Left colon (tissue), 2 donors: ENCODE measurements around the gene TMEM255B. TPM values are rescaled to one million over a fixed set of nuclear protein-coding genes. Genes with fewer than 3 reads are reported as not detected.
A peak's percentile ranks its signal among the peaks of the same experiment; 100 is the strongest.
"Not testable (repeated sequence)": the region's sequence is repeated elsewhere in the genome, so short reads cannot be mapped to it uniquely, and the experiment has no call there.

ENCODE experiments used
- ATAC-seq: fragments of 200-7000 bp; cut with Tn5 transposase; one replicate; pipeline ENCODE4 v1.9.1; 2020; ENCODE audit warnings: mild to moderate bottlenecking, moderate library complexity
- DNase-seq, 2 donors: peaks; one replicate each; pipeline ENCODE4 v3.0.0-alpha.2; 2020
- intact Hi-C, 2 donors: fragments of 100-400 bp; cut with DNase I in 1 of 2; cut with micrococcal nuclease in 1 of 2; formaldehyde crosslinking; loops; one replicate each; pipeline versions ENCODE4 v1.11.2 to v1.14.0; 2022; cut with DNase I, micrococcal nuclease
- total RNA-seq, 2 donors: library from RNA; stranded (reverse); fragmentation: NEBNext Ultra II Directional; extraction: Animal tissue kit (Norgen Biotek cat#: 25700); gene quantifications; one replicate each; pipeline ENCODE4 v1.2.1, GENCODE V29; 2021
- donor health status: DM: no; HTN: no; CAD: no.
- donor health status: DM: yes; HTN: yes; CAD: no.

TMEM255B gene
- total RNA-seq, 2 donors from 2014 or later: 1.9 to 2.4 TPM

DNA sequence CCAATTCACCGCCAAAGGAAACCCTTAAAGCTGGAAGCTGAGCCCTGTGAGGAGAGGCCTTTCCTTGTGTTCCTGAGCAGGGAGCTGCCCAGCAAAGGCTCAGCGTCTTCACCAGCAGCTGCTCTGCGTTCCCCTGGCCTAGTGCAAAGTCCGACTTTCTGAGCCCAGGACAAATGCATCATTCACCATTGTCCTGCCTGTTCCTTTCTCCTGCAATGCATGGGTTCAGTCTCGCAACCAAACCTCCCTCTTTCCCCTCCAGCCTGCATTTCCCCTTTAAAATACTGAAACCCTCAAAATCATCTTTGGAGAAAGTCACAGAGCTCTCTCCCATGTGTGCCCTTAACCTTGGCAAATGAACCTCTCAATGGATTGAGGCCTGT lies 12.9 kb upstream of the TMEM255B start:
- peak; percentile 79 for ATAC-seq
- intact Hi-C loops: no loop called here

DNA sequence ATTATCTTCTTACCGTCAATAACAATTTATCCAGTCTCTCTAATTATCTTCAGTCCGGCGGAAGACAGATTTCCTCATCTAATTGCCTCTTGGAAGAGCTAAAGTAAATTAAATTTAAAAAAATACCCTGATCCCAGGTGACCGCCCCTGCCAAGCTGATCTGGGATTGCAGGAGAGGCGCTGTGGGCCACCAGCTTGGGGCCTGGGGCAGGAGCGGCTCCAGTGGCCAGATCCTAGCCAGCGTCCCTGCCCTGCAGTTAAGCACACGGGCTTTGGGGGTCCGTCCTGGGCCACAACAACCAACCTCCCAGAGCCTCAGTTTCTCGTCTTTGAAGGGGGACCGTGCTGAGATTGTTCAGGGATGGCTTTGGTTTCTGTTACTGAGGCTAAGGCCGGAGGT lies 12.4 kb upstream of the TMEM255B start:
- DNase-seq (no peak), ATAC-seq (no peak)
- intact Hi-C loops: no loop called here

More for the DNA sequence above, 12.9 kb upstream of the TMEM255B start:
- DNase-seq: peak in 1 of 2 donors; percentile 52

DNA sequence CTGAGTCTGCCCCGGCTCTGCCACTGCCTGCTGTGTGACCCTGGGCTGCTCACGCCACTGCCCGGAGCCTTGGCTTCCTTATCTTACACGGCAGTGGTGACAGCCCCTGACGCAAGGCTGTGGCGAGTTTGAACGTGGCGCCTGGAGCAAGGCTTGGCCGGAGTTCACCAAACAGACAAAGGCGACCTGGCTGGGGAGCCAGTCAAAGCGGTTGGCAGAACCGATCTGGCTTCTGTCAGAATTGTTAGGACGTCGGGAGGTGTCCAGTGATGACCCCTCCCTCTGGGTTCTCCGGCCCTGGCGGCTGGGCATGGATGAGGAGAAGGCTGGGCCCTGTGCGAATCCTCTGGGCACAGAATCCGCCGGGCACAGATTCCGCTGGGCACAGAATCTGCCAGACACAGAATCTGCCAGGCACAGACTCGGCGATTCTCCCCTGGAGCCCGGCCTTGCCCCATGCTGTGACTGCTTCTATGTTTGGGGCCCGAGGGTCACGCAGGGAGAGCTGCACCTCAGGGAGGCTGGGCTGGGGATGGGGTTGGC lies 11.7 kb upstream of the TMEM255B start:
- intact Hi-C loops: no loop called here
- DNase-seq: no peak
- ATAC-seq: no peak

DNA sequence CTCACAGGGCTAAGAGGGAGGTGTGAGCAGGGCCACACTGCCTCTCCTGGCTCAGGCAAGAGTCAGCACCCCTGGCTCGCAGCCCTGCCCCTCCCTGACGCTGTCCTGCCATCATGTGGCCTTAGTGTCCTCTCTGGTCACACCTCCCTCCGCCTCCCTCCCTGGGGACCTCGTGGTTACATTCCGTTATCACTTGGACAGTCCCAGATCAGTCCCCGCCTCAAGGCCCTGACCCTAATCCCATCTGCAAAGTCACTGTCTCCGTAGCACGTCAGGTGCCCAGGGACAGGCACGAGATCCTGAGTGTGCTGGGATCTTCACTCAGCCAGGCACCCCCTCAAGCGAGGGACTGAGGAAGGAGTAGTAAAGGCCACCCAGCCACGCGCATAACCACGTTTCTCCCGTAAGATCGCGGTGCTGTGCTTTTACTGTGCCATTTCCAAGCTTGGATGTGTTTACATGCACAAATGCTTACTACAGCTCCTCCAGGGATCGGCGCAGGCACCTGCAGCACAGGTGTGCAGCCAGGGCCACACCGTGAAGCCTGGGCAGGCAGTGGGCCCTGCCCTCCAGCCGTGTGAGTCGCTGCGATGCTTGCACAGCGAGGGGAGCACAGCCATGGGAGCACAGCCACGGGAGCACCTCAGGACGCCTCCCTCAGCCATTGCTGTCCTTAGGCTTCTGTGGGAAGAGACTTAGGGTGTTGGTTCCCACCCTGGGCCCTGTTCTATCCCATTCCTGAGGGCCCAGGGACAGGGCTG lies 10.7 kb upstream of the TMEM255B start:
- ATAC-seq (no peak), DNase-seq (no peak)
- intact Hi-C loops: no loop called here

DNA sequence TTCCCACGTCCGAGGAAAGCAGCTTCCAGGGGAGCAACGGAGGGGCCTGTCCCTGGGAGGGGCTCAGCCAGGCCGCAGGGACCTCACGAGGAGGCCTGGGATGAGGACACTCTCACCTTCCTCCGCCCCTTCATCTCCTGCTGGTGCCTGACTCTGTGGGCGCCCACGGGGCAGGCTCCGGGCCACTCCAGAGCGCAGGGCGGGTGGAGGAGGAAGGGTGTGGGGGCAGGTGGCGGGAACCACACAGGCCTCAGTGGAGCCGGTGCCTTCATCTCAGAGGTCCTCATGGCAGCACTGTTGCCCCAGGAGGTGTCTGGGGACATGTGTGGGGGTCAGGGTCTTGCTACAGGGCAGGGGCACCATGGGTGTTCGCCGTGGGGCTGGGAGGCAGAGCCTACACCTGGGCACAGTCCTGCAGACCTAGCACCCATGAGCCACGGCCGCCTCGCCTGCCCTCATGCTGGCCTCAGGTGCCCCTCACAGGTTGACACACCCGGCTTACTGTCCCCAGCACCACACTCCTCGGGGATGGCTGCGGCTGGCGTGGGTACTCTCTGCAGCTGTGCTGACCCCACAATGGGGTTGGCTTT lies 10.1 kb upstream of the TMEM255B start:
- ATAC-seq (no peak), DNase-seq (no peak)
- intact Hi-C loops: no loop called here

DNA sequence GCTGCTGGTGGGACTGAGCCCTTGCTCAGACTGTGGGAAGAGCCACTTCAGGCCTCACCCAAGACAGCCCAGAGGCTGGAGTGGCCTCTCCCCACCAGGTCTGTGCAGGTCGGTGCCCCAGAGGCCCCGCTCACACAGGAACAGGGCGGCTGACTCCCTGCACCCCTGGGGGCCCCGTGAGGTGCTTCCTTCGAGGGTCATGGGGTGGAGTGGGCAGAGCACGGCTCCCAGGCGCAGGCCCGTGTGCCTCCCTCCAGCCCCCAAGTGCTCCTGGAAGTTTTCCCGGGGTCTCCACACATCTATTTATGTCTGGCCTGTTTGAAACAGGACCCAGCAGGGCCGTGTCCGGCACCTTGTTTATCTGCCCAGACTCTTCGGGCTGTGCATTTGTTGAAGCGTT lies 9.5 kb upstream of the TMEM255B start:
- DNase-seq: no peak
- intact Hi-C loops: no loop called here
- no peak for ATAC-seq

DNA sequence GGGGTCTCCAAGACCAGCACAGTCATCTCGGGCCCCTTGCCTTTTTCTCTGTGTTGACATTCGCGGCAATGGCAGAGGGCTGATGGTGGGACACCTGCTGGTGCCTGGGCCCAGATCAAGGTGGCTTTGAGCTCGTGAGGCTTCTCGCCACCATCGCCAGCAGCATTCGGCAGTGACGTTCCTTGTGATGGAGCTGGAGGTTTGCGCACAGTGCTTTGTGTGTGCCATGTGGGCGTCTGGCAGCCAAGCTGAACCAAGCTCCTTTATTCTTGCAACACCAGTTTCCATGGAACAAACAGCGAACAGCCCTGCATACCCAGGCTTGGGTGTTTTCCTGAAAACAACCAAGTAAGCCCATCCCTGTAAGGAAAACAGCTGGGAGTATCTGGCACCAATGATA lies 9.1 kb upstream of the TMEM255B start:
- intact Hi-C loops: no loop called here
- no peak for DNase-seq
- ATAC-seq: no peak

DNA sequence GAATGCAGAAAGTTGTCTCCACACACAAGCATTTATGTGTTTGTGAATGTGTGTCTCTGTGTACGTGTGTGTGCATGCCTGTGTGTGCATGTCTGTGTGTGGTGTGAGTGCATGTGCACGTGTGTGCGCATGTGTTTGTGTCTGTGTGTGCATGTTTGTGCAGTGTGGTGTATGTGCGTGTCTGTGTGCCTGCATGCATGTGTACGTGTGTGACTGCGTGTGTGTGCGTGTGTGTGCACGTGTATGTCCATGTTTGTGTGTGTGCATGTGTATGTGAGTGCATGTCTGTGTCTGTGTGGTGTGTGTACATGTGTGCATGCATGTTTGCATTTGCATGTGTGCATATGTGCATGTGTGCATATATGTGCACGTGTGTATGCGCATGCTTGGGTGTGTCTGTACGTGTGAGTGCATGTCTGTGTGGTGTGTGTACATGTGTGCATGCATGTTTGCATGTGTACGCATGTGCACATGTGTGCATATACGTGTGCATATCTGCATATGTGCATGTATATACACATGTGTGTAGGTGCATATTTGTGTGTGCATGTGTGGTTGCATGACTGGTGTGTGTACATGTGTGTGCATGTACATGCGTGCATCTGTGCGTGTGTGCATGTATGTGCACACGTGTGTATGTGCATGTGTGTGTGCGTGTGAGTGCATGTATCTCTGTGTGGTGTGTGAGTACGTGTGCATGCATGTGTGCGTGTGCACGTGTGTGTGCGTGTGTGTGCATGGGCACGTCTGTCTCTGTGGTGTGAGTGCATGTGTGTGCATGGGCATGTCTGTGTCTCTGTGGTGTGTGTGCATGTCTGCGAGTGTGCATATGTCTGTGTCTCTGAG lies 8.2 kb upstream of the TMEM255B start:
- DNase-seq: no peak
- intact Hi-C loops: no loop called here
- no peak for ATAC-seq

DNA sequence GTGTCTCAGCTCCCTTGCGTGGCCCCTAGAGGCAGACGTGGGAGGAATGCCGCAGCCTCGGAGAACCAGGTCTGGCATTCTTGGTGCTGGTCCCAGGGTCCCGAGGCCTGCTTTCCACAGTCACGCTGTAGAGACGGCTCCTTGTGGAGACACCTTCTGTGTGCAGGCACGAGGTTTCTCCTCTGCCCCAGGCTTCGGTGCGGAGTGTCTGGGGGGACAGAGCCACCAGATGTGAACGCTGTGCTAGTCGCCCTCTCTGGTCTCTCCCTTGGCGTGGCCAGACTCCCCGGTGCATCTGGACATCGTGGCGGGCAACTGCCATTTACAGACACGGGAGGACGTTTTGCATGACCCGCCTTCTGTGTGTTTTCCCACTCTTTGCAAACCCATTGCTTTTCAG lies 7.5 kb upstream of the TMEM255B start:
- ATAC-seq: no peak
- intact Hi-C loops: no loop called here
- DNase-seq: no peak

DNA sequence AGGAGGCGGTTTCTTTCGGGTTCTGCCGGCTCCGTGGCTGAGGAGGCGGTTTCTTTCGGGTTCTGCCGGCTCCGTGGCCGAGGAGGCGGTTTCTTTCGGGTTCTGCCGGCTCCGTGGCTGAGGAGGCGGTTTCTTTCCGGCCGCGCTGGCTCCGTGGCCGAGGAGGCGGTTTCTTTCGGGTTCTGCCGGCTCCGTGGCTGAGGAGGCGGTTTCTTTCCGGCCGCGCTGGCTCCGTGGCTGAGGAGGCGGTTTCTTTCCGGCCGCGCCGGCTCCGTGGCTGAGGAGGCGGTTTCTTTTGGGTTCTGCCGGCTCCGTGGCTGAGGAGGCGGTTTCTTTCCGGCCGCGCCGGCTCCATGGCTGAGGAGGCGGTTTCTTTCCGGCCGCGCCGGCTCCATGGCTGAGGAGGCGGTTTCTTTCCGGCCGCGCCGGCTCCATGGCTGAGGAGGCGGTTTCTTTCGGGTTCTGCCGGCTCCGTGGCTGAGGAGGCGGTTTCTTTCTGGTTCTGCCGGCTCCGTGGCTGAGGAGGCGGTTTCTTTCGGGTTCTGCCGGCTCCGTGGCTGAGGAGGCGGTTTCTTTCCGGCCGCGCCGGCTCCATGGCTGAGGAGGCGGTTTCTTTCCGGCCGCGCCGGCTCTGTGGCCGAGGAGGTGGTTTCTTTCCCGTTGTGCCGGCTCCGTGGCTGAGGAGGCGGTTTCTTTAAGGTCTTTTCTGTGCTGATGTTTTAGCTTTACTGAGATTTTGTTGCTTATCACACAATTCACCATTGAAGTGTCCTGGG lies 6.6 kb upstream of the TMEM255B start:
- intact Hi-C loops, DNase-seq, ATAC-seq: not testable (repeated sequence)

DNA sequence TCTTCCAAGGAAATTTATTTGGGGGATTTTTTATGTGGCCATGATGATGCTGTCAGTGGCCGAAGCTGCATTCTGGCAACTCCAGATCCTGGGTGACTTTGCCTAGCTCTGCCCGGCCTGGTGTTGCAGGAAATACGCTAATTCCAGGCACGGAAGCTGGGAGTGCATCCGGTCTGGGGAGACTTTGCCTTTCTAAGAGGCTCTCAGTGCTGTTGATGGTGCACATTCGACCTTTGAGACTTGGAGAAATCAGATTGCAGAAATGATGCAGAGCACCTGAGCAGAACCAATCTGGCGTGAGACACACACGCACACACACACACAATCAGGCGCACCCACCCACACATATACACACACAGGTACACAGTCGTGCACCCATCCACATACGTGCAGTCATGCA lies 5.9 kb upstream of the TMEM255B start:
- intact Hi-C loops: no loop called here
- ATAC-seq (peak; percentile 80), DNase-seq (no peak)

DNA sequence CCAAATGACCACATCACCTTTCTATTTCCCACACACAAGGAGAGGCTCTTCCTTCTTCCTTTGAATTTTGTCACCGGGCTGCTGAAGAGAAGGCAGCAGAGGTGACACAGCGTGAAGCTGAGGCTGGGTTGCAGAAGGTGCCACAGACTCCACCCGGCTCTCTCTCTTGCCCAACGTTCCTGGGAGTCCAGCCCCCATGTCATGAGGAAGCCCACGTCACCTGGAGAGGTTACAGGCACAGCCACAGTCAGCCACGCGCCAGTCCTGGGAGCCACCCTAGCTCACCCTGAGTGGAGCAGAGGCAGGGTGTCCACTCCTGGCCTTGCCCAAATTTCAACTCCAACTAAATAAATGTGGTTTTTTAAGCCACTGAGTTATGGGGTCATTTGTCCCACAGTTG lies 4.8 kb upstream of the TMEM255B start:
- intact Hi-C loops: no loop called here
- DNase-seq (no peak), ATAC-seq (no peak)

DNA sequence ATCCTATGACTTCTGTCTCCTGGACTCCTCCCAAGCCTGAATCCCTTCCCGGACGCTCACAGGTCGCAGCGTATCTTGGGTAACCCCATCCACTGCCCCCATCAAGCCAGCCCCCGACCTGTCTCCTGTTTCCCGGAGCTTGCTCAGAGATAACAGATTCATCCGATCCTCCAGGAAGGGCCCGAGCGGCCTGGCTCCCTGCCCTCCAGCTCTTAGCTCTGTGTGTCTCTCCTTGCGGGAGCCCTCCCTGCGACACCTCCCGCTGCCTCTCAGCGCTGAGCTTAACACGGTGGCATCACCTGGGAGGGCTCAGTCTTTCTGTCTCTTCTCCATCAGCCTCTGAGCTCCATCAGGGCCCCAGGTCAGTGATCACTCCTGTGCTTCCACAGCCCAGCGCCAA lies 4.3 kb upstream of the TMEM255B start:
- DNase-seq (no peak), ATAC-seq (no peak)

DNA sequence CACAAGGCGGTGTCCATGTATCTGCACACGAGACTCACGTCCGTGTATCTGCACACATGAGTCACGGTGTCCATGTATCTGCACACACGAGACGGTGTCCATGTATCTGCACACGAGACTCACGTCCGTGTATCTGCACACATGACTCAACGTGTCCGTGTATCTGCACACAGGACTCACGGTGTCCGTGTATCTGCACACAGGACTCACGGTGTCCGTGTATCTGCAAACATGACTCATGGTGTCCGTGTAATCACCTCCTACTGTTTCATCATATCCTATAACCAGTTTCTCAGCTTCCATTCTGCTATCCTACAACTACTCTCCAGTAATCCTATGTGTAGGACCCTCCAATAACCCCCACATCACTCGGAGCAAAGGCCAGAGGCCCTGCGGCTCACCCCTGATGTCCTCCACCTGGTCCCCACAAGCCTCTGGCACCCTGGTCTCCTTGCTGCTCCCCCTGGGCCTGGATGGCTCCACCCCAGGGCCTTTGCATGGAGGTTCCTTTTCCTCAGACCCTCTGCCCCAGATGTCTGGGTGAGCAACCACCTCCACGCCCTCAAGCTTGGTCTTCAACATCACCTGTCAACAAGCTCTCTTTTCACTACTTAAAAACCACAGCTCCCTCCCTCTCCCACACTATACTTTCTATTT lies 2.5 kb upstream of the TMEM255B start:
- intact Hi-C loops: no loop called here
- ATAC-seq (no peak), DNase-seq (no peak)

More for the DNA sequence above, 4.3 kb upstream of the TMEM255B start:
- intact Hi-C loops: no loop called here

DNA sequence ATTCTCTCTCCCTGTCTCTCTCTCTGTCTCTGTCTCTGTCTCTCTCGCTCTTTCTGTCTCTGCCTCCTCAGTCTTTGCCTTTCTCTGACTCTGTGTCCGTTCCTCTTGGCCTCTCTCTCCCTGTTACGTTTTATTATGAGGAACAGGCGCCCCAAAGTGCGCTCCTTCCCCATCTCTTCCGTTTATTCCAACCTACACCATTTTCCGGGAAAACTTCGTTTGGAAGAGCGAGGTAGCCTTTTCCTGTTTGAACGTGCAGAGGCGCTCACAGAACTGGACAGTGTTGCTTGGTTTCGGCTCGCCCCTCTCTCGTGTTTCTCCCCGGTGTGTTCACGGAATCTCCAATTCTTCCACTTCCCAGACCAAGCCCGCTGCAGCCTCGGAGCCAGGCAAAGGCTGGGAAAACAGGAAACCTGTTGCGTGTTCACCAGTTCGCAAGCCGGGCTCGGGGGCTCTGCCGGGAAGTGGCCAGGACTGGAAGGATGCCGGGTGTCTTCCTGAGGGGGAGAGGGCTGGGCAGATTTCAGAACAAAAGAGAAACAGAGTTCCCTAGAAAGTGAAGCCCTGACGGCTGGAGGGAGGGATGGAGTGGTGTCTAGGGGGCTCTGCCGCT lies 605 bp downstream of the TMEM255B start:
- peak; percentile 12 for ATAC-seq
- no peak for DNase-seq
- intact Hi-C loops: no loop called here

DNA sequence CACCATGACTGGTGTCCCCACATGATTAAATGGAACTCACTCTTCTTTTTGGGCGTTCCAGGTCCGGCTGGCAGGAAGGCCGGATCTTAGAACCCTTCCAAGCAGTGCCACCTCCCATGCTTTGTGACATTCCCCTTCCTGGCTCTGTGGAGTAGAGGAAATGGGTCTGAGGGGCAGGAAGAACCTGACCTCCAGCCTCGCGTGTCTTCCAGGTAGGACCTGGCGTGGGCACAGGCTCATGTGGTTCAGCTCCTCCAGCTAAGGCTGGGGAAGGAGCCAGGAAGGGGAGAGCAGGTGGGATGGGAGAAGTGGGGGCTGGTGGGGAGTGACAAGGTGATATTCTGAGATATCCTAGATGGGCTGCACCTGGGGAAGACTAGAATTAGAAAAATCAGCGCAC lies 2.1 kb downstream of the TMEM255B start:
- ATAC-seq (no peak), DNase-seq (no peak)
- intact Hi-C loops: no loop called here

DNA sequence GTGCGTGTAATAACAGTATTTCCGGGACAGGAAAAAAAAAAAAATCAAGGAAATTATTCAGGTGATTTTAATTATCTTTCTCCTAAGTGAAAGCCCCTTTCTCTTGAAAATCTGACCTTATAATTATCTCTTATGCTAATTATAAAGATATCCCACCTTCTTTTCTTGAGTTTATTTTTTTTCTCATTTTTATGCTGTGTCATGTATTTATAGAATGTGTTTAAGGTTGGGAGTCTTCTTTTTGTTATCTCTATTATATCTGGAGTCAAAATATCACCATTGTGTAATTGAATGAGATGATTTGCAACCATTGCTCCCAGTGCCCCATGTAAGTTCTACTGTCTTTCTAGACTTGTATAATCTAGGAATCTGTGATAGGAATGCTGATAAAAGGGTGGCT lies 3.0 kb downstream of the TMEM255B start:
- DNase-seq (no peak), ATAC-seq (no peak)
- intact Hi-C loops: no loop called here

DNA sequence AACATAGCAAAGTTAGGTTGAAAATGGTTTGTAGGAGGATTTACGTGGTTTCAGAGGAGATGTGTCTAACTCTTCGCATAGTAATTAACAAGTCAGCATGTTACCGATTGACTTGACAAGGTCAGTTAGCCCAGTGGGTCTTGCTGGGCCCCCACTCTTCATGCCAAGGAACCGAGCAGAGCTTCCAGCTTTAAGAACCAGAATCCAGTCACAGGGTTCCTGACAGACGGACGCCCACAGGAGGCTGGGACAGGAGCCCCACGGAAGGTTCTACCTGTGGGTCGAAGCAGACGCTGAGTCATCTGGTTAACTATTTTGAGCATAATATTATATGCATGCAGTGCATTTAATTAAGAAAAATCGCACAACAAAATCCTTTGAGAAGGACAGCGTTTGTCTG lies 3.5 kb downstream of the TMEM255B start:
- DNase-seq (no peak), ATAC-seq (no peak)
- intact Hi-C loops: no loop called here
